GM19452 (cell line): ENCODE results near the gene MOB3C.

Experiments
- ATAC-seq: cut with Tn5 transposase; IDR thresholded peaks from one replicate; pipeline ENCODE4 v1.9.1; 2021; ENCODE audit not compliant: unreplicated experiment

MOB3C gene

GRCh38 chr1:46639547-46639946 is 22.9 kb upstream of the MOB3C start:
- ATAC-seq: no peak

GRCh38 chr1:46638921-46639320 is 22.3 kb upstream of the MOB3C start:
- ATAC-seq: no peak

GRCh38 chr1:46637444-46638083 is 21.0 kb upstream of the MOB3C start:
- no peak for ATAC-seq

GRCh38 chr1:46635205-46635604 is 18.6 kb upstream of the MOB3C start:
- ATAC-seq: no peak

GRCh38 chr1:46630719-46631118 is 14.1 kb upstream of the MOB3C start:
- ATAC-seq: no peak

GRCh38 chr1:46623743-46624644 is 7.4 kb upstream of the MOB3C start:
- ATAC-seq: no peak

GRCh38 chr1:46622344-46622743 is 5.7 kb upstream of the MOB3C start:
- no peak for ATAC-seq

GRCh38 chr1:46621930-46622329 is 5.3 kb upstream of the MOB3C start:
- ATAC-seq: no peak

- no peak for ATAC-seq
These were observed 3.1 kb upstream of the MOB3C start for GRCh38 chr1:46619656-46620258.

GRCh38 chr1:46618754-46619415 is 2.3 kb upstream of the MOB3C start:
- ATAC-seq: no peak

GRCh38 chr1:46617833-46618232 is 1.2 kb upstream of the MOB3C start:
- ATAC-seq: no peak

GRCh38 chr1:46617108-46617800 is 643 bp upstream of the MOB3C start:
- ATAC-seq: no peak

- no peak for ATAC-seq
These were observed 876 bp downstream of the MOB3C start for GRCh38 chr1:46615735-46616134.

GRCh38 chr1:46615088-46615487 is 1.5 kb downstream of the MOB3C start:
- no peak for ATAC-seq

- ATAC-seq: no peak
These were observed 2.0 kb downstream of the MOB3C start for GRCh38 chr1:46614604-46614984.

GRCh38 chr1:46613661-46614603 is 2.7 kb downstream of the MOB3C start:
- ATAC-seq: no peak

GRCh38 chr1:46612937-46613660 is 3.5 kb downstream of the MOB3C start:
- no peak for ATAC-seq

- ATAC-seq: no peak
These were observed 4.9 kb downstream of the MOB3C start for GRCh38 chr1:46611691-46612221.
